ENCODE measurements around the gene COL4A5.
"Not testable (repeated sequence)": the region's sequence is repeated elsewhere in the genome, so short reads cannot be mapped to it uniquely, and the experiment has no call there.

COL4A5 gene

GRCh38 chrX:108456971-108457477, 17.4 kb downstream of the COL4A5 start:
- no peak for DNase-seq

GRCh38 chrX:108464604-108465003, 25.0 kb downstream of the COL4A5 start:
- DNase-seq, result no peak

- DNase-seq, result no peak
These were observed 28.8 kb downstream of the COL4A5 start for GRCh38 chrX:108468486-108468885.

GRCh38 chrX:108473979-108474378, 34.3 kb downstream of the COL4A5 start:
- no peak for DNase-seq

- not testable (repeated sequence) for DNase-seq
These were observed 41.9 kb downstream of the COL4A5 start for GRCh38 chrX:108481528-108481927.

- no peak for DNase-seq
These were observed 44.6 kb downstream of the COL4A5 start for GRCh38 chrX:108484251-108484650.

- no peak for DNase-seq
These were observed 46.3 kb downstream of the COL4A5 start for GRCh38 chrX:108485960-108486359.

- no peak for DNase-seq
These were observed 54.9 kb downstream of the COL4A5 start for GRCh38 chrX:108494406-108495090.

- DNase-seq, result no peak
These were observed 72.1 kb downstream of the COL4A5 start for GRCh38 chrX:108511721-108512120.

GRCh38 chrX:108516184-108516583, 76.5 kb downstream of the COL4A5 start:
- no peak for DNase-seq

GRCh38 chrX:108527724-108528123, 88.1 kb downstream of the COL4A5 start:
- no peak for DNase-seq

GRCh38 chrX:108537005-108537404, 97.4 kb downstream of the COL4A5 start:
- DNase-seq, result no peak

GRCh38 chrX:108541286-108541685, 101.6 kb downstream of the COL4A5 start:
- DNase-seq, result no peak

GRCh38 chrX:108557580-108557979, 117.9 kb downstream of the COL4A5 start:
- DNase-seq, result no peak

GRCh38 chrX:108558217-108558616, 118.6 kb downstream of the COL4A5 start:
- DNase-seq, result no peak

GRCh38 chrX:108573136-108573535, 133.5 kb downstream of the COL4A5 start:
- no peak for DNase-seq

- DNase-seq, result no peak
These were observed 142.5 kb downstream of the COL4A5 start for GRCh38 chrX:108582151-108582550.

GRCh38 chrX:108584617-108585211, 145.1 kb downstream of the COL4A5 start:
- DNase-seq, result no peak

- DNase-seq, result no peak
These were observed 150.9 kb downstream of the COL4A5 start for GRCh38 chrX:108590496-108590895.

- no peak for DNase-seq
These were observed 161.6 kb downstream of the COL4A5 start for GRCh38 chrX:108601276-108601675.

GRCh38 chrX:108610141-108610540, 170.5 kb downstream of the COL4A5 start:
- no peak for DNase-seq

- DNase-seq, result no peak
These were observed 175.0 kb downstream of the COL4A5 start for GRCh38 chrX:108614616-108615015.

GRCh38 chrX:108640817-108641216, 201.2 kb downstream of the COL4A5 start:
- DNase-seq, result no peak

GRCh38 chrX:108641589-108642272, 202.1 kb downstream of the COL4A5 start:
- no peak for DNase-seq
